Breast epithelium (tissue), 3 donors: ENCODE measurements around the gene CCDC66.

ENCODE experiments used
- POLR2A ChIP-seq: fragments of 450-650 bp; IDR thresholded peaks from one replicate; pipeline ENCODE4 v1.6.1; 2016; ENCODE audit warnings: antibody characterized with exemption, mild to moderate bottlenecking, moderate library complexity
- TF ChIP-seq, protein P1 (sequence below), 3 donors: fragments of 450-650 bp; IDR thresholded peaks; one replicate each; pipeline ENCODE4 v1.5.1; 2016 to 2017; ENCODE audit warnings: antibody characterized with exemption in 3 of 3, mild to moderate bottlenecking in 3 of 3, moderate library complexity in 3 of 3

DNA sequence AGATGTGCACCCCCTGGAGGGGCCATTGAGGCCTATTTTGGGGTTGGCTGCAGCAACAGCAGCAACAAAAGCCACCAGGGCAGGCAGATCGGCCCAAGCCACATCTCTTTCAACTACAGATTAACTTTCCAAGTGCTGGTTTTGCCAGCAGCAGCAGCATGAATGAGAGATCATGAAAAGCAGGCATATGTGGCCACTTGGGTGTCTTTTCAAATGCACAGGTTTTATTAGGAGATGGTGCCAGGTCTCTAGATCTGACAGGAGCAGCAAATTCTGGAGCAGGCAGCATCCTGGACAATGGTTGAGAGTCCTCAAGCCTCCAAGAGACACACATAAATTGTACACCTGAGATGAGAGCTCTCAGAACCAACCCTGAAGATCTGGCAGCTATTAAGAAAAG, 31.7 kb upstream of the CCDC66 start:
- TF ChIP-seq, protein P1, sequence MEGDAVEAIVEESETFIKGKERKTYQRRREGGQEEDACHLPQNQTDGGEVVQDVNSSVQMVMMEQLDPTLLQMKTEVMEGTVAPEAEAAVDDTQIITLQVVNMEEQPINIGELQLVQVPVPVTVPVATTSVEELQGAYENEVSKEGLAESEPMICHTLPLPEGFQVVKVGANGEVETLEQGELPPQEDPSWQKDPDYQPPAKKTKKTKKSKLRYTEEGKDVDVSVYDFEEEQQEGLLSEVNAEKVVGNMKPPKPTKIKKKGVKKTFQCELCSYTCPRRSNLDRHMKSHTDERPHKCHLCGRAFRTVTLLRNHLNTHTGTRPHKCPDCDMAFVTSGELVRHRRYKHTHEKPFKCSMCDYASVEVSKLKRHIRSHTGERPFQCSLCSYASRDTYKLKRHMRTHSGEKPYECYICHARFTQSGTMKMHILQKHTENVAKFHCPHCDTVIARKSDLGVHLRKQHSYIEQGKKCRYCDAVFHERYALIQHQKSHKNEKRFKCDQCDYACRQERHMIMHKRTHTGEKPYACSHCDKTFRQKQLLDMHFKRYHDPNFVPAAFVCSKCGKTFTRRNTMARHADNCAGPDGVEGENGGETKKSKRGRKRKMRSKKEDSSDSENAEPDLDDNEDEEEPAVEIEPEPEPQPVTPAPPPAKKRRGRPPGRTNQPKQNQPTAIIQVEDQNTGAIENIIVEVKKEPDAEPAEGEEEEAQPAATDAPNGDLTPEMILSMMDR (IDR thresholded peaks at IDR 0.05): no peak
- no peak for TF ChIP-seq POLR2A
